GM18498 (cell line): ENCODE data around the gene C14orf93.
"Not testable (repeated sequence)": the region's sequence is repeated elsewhere in the genome, so short reads cannot be mapped to it uniquely, and the experiment has no call there.

Source experiments
- ATAC-seq: cut with Tn5 transposase; IDR thresholded peaks from one replicate; pipeline ENCODE4 v1.9.1; 2021; ENCODE audit warnings: mild to moderate bottlenecking, moderate library complexity; ENCODE audit not compliant: unreplicated experiment

Gene C14orf93

DNA sequence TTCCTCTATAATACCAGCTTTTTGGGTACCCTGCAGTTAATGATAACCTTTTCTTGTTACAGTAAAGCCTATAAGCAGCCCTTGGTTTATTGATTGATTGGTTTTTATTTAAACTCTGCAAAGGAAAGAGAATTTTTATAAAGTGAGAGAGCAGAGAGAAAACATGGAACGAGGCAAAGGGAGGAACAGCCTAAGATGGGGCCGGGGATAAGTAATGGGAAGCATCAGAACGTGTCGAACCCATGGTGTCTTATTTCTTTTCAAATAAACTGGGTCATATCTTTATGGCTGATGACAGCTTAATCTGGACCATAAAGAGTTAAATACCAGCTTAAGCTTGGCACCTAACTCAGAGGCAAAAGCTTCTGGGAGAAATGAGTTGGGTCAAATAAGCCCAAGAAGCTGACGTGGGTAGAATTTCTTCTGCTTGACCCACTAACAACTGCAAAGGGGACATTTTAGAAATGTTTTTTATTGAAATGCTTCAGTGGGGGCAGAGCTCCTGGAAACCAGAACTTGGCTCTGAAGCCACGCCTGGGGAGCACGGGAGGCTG, 12.0 kb upstream of the C14orf93 start:
- no peak for ATAC-seq

DNA sequence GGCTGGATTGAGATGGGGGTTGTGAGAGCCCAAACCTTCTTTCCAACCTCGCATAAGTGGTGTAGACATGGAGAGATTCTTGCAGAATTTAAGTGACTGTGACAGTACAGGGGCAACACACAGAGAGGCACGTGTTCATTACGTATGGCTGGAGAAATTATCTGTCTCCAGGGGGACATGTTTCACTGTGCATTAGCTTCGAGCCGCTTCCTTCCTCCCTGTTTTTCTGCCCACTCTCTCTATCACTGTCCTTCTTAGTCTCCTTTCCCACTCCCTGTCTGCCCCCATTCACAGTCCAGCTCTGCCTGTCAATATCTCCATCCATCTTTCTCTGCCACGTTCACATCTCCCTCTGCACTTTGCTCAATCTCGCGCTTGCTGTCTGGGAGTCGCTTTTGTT, 11.5 kb upstream of the C14orf93 start:
- no peak for ATAC-seq

DNA sequence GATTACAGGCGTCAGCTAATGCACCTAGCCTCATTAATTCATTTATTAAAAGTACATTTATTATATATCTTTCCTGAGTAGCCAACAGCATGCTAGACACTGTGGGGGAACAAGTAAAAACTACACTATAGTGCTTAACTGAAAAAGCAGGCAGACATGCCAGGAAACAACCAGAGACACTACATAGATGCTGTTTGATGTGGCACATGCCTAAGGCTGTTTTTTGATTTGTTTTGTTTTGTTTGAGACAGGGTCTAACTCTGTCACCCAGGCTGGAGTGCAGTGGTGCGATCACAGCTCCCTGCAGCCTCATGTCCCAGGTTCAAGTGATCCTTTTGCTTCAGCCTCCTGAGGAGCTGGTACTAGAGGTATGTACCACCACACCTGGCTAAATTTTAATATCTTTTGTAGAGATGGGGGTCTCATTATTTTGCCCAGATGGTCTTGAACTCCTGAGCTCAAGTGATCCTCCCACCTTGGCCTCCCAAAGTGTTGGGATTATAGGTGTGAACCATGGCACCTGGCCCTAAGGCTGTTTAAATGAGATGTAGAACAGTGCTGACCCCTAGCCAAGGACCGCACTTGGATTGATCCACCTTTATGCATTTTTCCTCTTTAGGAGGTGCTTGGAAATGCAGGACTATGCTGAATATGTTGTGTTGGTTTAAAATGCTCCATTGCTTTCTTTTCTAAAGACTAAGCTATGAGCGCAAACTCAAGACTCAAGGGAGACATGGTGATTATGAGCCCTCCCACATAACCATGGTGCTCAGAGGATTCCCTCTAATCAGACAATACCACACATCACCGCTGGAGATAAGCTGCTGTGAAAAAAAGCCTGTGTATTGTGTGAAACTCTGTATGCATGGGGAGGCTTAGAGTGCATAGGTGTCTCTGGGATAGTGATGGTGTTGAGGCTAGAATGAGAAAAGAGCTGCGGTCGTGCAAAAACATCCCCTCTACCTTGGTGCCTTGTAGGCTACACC, 10.5 kb upstream of the C14orf93 start:
- no peak for ATAC-seq

DNA sequence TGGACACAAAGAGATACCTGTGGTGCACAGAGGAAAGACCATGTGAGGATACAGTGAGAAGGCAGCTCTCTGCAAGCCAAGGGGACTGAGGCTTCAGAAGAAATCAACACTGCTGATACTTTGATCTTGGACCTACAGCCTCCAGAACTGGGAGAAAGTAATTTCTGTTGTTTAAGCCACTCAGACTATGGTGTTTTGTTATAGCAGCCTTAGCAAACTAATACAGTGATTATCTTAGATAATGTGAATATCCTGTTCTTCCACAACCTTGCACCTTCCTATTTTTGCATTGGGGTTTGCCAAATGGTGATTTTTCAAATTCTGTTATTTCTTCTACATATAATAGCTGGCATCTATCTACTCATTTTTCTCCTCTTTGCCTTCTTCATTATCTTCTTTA, 8.2 kb upstream of the C14orf93 start:
- ATAC-seq, result no peak

DNA sequence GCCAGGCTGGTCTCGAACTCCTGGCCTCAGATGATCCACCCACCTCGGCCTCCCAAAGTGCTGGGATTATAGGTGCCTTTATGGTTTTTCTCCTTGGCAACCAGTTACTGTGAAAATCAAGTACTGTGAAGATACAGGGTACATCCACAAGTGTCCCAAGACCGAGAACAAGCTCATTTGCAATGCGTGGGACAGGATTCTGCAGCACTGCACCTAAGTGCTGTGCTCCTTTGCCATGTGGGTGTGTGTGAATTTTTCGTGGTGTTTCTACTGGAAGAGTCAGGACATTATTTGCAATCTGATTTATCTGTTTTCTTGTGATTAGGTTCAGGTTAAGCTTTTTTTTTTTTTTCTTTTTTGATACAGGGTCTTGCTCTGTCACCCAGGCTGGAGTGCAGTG, 7.1 kb upstream of the C14orf93 start:
- no peak for ATAC-seq

DNA sequence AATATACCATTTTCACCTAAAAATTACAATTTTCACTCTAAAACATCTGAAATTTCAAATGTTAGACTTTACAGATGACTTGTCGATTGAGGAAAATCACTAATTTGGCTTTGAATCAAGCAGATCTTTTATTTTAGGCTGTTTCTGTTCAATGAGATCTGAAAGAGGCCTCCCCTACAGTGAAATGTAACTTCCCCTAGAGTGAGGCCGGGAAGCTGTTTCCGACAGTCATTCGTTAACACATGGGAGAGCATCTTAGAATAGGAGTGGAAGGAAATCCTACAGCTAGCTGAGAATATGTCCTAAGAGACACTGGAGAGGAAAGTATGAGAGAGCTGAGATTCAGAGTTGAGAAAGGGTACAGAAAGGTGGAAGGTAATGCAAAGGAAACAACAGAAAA, 5.7 kb upstream of the C14orf93 start:
- no peak for ATAC-seq

DNA sequence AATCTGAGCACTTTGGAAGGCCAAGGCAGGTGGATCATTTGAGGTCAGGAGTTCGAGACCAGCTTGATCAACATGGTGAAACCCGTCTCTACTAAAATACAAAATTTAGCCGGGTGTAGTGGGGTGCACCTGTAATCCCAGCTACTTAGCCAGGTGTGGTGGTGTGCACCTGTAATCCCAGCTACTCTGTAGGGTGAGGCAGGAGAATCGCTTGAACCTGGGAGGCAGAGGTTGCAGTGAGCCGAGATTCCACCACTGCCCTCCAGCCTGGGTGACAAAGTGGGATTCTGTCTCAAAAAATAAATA, 3.8 kb upstream of the C14orf93 start:
- not testable (repeated sequence) for ATAC-seq

DNA sequence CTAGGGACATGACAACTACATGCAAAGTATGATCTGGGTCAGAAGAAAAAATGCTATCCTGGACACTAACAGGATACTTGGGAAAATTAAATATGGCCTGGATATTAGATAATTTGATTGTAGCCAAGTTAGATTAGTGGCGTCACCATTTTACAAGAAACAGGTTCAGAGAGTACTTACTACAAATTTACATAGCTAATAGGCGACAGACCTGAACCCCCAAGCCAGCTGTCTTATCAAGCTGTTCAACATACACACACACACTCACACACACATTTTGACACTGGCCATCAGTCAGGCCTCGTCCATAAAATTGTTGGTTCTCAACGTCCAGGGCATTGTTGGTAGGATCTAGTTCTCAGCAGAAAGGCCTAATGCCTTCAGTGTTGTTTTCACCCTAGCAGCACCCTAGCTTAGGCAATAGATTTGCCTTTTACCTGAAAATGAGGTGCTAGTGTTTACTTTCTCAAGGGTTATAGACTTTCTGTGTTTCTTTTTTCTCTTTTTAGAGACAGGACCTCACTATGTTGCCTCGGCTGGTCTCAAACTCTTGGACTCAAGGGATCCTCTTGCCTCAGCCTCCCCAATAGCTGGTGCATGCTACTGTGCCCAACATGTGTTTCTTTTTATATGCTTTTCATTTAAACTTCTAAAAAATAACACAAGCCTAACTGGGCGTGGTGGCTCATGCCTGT, 3.3 kb upstream of the C14orf93 start:
- no peak for ATAC-seq

DNA sequence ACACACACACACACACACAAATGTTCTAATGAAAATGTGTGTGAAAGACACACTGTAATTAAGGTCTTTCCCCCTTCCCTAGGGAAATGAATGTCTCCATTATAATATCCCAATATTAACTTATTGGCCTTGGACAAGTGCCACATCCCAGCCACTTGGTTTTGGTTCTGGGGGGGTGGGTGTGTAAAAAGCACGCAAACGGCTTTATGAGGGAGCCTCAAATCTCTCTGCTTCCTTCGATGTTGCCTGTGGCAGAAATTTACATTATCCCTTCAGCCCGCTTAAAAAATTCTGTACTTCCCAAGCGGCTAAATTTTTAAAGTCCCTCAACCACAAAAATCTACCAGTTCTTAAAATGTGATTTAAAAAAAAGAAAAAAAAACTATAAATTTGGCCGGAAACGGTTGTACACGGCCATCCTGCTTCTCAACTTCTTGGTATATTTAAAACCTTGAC, 432 bp downstream of the C14orf93 start:
- no peak for ATAC-seq

DNA sequence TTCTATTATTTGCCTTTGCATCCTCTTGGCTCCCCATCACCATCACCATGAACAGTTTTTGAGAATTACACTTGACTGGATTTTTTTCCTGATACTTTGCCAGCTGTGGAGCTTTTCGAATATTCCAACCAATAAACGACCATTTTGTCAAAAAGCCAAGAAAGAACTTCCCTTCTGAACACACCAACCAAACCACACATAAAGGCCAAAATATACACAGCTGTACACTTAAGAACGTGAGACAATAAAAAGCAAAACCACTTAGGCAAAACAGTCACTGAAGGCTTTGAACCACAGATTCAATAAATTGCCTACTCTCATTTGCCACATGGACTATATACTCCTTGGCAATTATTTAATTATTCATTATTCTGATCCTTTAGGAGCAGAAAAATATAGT, 1.1 kb downstream of the C14orf93 start:
- no peak for ATAC-seq

DNA sequence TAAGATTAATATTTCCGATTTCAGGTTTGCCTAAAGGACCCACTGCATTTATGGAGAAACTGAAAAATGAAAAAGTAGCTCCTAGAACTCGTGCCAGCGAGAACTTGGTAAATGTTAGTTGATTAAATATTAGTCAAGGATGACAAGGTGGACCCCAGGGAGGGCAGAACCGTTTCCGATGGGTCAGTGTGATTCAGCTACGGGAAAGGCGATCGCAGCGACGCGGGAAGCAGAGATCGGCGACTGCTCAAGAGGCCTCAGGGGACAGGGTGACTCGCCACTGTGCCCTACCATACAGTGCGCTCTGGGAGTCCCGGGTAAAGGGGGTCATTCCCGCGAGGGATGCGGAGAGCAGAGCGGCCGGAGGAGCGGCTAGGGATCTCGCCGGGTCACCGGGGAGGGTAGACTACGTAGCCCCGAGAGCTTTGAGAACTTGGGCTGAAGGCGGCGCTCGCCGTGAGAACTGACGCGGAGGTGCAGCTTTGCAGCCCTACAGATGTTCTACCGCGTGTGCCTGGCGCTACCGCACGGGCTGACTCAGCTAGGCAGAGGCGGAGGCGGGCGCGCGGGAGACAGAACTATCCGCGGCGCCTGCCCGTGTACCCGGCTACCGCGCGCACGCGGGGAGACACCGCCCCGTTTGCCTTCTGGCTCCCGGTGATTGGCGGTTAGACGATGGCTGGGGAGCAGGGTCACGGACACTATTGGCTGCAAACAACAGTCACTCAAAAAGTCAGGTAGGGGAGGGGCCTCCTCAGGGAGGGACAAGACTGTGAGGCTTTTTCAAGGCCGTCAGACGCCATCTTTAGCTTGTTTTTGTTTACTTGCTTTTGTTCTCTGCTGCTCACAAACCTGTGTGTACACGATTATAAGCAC, 3.2 kb downstream of the C14orf93 start:
- peak; percentile 95 for ATAC-seq

DNA sequence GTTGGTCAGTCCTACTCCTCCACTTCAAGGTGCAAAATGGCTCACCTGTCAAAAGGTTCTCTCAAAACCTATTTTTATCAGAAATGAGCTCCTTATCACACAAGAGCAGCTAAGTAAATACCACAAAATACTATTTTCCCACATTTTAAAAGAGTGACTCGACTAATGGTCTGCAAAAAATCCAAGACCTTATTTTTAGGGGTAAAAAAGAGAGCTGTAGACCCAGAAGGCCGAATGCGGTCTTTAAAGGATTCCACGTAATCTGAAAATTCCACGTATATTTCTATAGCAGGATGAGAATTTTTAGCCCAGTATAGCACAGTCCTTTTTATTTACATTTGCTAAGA, 3.8 kb downstream of the C14orf93 start:
- ATAC-seq, result no peak

DNA sequence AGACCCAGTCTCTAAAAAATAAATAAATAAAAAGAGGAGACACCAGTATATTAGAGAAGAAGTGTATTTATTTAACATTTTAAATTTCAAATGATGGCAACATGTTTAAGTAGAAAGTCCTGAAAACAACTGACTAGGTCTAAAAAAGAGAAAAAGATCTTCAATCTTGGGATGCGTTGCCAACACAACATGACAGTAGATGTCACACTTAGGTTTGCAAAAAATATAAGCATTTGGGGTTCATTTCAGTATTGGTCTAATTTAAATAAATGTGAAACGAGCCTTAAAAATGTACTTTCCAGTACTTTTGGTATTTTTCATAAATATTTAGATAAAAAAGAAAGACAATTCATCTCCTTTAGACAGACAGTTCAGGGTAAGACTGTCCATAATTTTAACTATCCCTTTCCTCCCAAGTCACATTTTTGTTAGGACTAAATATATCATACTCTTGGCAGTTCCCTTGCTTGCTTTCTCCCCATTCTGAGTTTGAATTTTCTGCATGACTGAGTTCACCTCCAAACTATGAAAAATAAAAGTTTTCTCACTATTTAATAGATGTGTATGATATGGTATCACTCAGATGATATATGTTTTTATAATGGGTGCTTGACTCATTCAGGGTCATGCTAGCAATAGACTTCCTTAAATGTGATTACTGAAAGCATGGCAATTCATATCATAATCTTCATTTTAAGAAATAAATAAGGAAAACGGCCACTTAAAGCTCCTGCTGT, 4.3 kb downstream of the C14orf93 start:
- no peak for ATAC-seq

DNA sequence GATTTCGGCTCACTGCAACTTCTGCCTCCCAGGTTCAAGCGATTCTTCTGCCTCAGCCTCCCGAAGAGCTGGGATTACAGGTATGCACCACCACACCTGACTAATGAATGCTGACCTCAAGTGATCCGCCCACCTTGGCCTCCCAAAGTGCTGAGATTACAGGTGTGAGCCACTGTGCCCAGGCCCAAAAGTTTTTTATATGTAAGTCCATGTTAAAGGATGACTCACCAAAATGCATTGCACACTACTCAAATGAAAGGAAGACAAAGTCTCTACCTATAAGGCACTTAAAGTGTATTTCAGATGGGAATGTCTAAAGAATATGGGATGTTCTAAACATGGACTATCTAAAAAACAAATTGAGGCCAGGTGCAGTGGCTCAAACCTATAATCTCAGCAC, 5.7 kb downstream of the C14orf93 start:
- not testable (repeated sequence) for ATAC-seq

DNA sequence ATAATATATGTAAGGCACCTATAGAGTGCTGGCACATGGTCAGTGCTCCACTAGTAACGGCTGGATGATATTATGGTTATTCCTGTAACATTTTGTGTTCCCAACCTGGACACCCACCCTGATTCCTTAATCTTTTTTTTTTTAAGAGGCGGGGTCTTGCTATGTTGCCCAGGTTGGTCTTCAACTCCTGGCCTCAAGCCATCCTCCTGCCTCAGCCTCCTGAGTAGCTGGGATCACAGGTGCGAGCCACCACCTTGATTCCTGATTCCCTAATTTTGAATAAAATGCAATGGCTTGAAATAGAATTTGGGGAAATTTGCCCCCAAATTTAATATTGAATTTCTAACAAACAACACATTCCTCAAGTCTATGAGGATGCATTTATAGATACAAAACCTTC, 7.4 kb downstream of the C14orf93 start:
- ATAC-seq, result no peak

DNA sequence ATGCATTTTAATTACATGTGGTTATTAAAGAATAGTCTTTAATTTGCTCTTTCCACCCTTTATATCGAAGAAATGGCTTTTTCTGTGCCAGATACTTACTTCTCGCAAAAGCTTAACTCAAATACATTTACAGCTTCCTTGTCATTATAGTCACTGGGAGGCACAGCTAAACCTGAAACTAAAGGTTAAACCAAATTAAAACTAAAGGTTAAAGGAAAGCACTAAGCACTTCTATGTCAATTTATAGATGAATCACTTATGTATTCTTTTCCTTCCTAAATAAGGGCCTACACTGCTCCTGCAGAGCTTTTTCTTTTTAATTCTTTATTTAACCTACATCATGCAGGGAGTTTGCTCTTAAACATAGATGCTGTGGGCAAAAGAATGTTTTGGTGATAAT, 9.1 kb downstream of the C14orf93 start:
- no peak for ATAC-seq

DNA sequence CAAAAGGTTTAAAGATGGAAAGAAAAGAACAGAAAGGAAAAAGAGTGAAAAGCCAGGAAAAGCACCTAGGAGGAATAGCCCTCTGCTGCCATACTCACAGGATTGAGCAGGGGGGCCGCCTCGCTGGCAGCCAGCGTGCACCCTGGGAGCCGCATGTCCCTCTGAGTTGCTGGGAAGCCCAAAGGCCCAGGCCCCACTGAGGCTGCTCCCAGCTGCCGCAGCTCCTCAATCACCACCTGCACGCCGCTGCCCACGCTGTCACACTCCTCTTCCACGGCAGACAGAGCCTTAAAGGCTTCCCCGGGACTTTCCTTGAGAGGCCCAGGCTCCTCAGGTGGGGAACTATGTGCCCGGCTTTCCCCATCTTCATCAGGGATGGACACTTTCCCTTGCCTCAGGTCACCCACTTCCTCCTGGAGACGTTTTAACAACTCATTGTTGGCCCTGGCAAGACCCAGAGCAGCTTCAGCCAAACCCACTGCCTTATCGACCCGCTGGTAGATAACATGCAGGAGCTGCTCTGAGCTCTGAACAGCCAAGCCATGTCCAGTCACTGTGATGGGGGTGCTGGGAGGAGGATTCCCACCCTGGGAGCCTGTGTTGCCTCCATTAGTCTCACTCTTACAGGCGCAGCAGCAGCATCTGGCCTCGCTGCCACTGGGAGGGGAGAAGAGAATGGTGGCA, 11.5 kb downstream of the C14orf93 start:
- ATAC-seq, result no peak

DNA sequence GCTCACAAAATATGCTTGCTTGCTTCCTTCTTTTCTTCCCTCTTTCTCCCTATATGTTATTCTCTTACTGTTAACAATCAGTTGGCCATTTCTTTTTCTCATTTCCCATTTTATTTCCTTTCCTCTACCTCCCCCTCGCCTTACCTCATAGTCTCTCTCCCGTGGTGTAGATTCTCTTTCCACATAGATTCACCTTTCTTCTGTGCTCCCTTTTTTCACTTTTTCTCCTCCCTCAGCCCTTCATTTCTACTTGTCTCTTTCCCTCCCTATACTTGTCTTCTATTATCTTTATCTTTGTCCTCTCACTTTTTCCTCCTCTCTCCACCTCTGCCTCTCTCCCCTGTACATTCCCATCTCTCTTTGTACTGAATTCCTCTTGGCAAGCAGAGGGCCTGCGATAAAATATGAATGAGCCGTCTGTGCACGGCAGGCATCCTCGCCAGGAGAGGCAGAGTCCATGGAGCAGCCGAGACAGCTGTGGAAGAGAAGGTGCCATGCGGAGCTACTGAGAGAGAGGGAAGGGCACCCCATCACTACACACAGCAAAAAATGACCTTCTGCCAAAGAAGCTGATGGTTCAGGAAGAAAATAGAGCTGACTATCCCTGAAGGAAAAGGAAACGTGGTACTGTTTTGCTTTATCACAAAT, 12.1 kb downstream of the C14orf93 start:
- no peak for ATAC-seq
